Measurements from ENCODE around the gene BEX4. TPM values are rescaled to one million over a fixed set of nuclear protein-coding genes. Genes with fewer than 3 reads are reported as not detected.

BEX4 gene
- total and polyA plus RNA-seq, 9 donors: 51.0 to 124 (median 61.9) TPM

DNA sequence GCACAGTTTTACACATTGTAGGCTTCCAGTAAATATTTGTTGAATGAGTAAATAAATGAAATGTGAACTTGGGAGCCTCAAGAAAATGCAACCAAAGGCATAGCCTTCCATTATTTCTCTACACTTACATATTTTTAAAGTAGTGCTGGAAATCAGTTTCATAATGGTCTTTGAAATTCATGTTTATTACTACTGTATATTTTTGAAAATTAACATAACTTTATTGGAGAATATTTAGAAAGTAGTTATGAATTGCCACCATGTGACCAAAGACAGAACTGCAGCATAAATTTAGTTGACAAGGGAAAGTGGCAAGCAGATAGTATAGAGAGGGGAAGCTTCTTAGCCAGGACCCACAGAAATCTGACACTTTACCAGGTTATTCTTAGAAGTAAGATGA, 33.6 kb downstream of the BEX4 start:
- Histone ChIP-seq H3K4me1 (ENCODE audit: insufficient read depth) (no peaks in the 10 kb centered on the region), H3K27me3 (no peaks in the 10 kb centered on the region), H3K4me3 (no peak overlapping the region), H3K9me3 (no peaks in the 10 kb centered on the region), H3K36me3 (no peaks in the 10 kb centered on the region), H3K27ac (no peak overlapping the region)
- intact Hi-C loops (cut with DNase I): no loop called here
- no peak for DNase-seq
- TF ChIP-seq EP300 (IDR thresholded peaks at IDR 0.05) (no peak), POLR2A (IDR thresholded peaks at IDR 0.05) (no peak)
- TF ChIP-seq, protein P1, sequence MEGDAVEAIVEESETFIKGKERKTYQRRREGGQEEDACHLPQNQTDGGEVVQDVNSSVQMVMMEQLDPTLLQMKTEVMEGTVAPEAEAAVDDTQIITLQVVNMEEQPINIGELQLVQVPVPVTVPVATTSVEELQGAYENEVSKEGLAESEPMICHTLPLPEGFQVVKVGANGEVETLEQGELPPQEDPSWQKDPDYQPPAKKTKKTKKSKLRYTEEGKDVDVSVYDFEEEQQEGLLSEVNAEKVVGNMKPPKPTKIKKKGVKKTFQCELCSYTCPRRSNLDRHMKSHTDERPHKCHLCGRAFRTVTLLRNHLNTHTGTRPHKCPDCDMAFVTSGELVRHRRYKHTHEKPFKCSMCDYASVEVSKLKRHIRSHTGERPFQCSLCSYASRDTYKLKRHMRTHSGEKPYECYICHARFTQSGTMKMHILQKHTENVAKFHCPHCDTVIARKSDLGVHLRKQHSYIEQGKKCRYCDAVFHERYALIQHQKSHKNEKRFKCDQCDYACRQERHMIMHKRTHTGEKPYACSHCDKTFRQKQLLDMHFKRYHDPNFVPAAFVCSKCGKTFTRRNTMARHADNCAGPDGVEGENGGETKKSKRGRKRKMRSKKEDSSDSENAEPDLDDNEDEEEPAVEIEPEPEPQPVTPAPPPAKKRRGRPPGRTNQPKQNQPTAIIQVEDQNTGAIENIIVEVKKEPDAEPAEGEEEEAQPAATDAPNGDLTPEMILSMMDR (IDR thresholded peaks at IDR 0.05): peak in 1 of 3 donors; percentile 22

DNA sequence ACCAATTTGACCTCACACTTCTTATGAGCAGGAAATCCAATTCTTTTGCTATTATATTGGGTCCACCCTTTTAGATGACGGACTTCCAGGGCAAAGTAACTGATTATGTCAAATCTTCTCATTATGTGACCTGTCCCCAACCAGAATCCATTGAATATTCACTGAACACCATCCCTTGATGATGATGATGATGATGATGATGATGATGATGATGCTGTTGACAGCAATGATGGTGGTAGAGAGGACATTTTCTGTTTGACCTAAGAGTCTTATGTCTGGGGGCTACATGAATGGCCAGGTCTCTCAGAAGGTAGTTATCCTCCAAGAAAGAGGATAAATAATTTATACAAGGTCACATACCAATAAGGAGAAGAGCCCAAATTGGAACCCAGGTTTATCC, 34.9 kb downstream of the BEX4 start:
- H3K36me3 ChIP-seq: no peaks in the 10 kb centered on the region
- no peak for DNase-seq
- H3K4me3 ChIP-seq: no peak overlapping the region
- H3K27ac ChIP-seq: no peak overlapping the region
- intact Hi-C loops (cut with DNase I): no loop called here
- 39 to 65% (median 55%) methylated on average over 1 of the region's 1 CpG for WGBS, 3 donors
- no peaks in the 10 kb centered on the region for H3K27me3 ChIP-seq
- TF ChIP-seq, protein P1 (IDR thresholded peaks at IDR 0.05): no peak
- TF ChIP-seq POLR2A (IDR thresholded peaks at IDR 0.05) (no peak), EP300 (IDR thresholded peaks at IDR 0.05) (no peak)
- H3K9me3 ChIP-seq: no peaks in the 10 kb centered on the region
- no peaks in the 10 kb centered on the region for H3K4me1 ChIP-seq (ENCODE audit: insufficient read depth)

DNA sequence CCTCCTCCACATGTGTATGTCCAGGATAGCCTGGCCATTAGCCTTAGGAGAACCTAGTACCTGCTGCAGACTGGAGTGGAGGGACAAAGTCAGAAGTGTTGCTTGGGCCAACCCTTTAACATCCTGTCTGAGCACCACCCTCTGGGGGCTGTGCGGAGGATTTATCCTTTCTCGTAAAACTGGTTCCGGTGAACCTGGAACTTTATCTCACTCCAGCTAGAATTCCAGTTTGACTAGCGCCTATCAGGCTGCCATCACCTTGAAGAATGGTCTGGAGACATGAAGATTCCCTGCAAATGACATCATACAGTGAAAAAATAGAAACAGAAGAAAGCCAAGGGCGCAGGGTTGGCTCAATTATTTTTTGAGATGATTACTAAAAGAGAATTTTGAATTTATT, 36.1 kb downstream of the BEX4 start:
- WGBS, 3 donors: 57 to 67% (median 59%) methylated on average over 5 of the region's 5 CpGs
- intact Hi-C loops (cut with DNase I): no loop called here
- H3K27ac ChIP-seq: no peak overlapping the region

DNA sequence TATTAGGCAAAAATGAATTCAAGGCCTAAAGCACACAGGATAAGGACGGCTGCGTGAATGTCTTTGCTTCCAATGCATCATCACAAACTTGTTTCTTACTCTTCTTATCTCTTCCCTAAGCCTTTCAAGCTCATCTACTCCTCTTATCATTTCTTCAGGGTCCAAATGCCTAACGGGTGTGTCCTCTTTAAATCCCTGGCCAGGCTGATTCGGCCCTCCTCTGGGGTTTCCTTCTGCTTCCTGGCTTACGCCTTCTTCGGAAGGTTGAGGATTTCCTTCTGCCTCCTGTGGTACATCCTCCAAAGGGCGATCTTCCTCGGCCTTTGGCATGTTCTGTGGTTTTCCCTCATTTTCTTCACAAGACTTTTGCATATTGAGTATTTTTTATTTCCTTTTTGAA, 38.7 kb downstream of the BEX4 start:
- no peaks in the 10 kb centered on the region for H3K36me3 ChIP-seq
- TF ChIP-seq EP300 (IDR thresholded peaks at IDR 0.05) (no peak), POLR2A (IDR thresholded peaks at IDR 0.05) (no peak)
- TF ChIP-seq, protein P1 (IDR thresholded peaks at IDR 0.05): no peak
- H3K27me3 ChIP-seq: no peaks in the 10 kb centered on the region
- no peak for DNase-seq
- intact Hi-C loops (cut with DNase I): no loop called here
- 37 to 54% (median 45%) methylated on average over 8 of the region's 8 CpGs for WGBS, 3 donors
- peak overlapping the region; percentile 49 to 82 for H3K27ac ChIP-seq
- peak overlapping the region; percentile 47 for H3K4me3 ChIP-seq
- H3K9me3 ChIP-seq: no peaks in the 10 kb centered on the region
- no peaks in the 10 kb centered on the region for H3K4me1 ChIP-seq (ENCODE audit: insufficient read depth)

More for the DNA sequence above, 36.1 kb downstream of the BEX4 start:
- H3K36me3 ChIP-seq: no peaks in the 10 kb centered on the region
- no peaks in the 10 kb centered on the region for H3K4me1 ChIP-seq (ENCODE audit: insufficient read depth)
- H3K4me3 ChIP-seq: no peak overlapping the region
- H3K27me3 ChIP-seq: no peaks in the 10 kb centered on the region
- DNase-seq: no peak
- TF ChIP-seq, protein P1 (IDR thresholded peaks at IDR 0.05): no peak
- no peak for TF ChIP-seq EP300 (IDR thresholded peaks at IDR 0.05)
- no peak for TF ChIP-seq POLR2A (IDR thresholded peaks at IDR 0.05)
- no peaks in the 10 kb centered on the region for H3K9me3 ChIP-seq

Data from ovary (tissue), 9 donors.